ENCODE results near the gene MRPL46. TPM values are rescaled to one million over a fixed set of nuclear protein-coding genes. Genes with fewer than 3 reads are reported as not detected.

The MRPL46 gene
- total RNA-seq, 6 donors from 2014 or later: 8.7 to 23.1 (median 17.6) TPM

DNA sequence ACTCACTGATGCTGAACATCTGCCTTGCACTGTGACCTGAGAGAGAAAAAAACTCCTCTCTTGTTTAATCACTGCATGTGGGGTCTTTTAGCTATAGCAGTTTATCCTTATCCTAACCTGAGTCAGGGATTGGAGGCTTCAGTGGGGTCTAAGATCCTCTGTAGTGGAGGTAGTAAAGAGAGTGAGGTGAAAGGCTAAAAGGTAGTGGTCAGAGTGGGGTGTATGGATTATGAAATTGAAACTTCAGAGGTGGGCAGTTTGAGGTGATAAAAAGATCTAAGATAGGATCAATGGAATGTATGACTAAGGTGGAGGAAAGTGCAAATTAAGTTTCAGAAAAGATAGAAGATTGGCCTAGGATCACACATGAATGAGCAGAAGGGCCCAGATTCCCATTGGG lies 42.8 kb upstream of the MRPL46 start:
- TF ChIP-seq POLR2A (IDR thresholded peaks at IDR 0.05) (no peak), POLR2AphosphoS5 (IDR thresholded peaks at IDR 0.05) (no peak), EP300 (IDR thresholded peaks at IDR 0.05) (no peak)
- TF ChIP-seq, protein P1, sequence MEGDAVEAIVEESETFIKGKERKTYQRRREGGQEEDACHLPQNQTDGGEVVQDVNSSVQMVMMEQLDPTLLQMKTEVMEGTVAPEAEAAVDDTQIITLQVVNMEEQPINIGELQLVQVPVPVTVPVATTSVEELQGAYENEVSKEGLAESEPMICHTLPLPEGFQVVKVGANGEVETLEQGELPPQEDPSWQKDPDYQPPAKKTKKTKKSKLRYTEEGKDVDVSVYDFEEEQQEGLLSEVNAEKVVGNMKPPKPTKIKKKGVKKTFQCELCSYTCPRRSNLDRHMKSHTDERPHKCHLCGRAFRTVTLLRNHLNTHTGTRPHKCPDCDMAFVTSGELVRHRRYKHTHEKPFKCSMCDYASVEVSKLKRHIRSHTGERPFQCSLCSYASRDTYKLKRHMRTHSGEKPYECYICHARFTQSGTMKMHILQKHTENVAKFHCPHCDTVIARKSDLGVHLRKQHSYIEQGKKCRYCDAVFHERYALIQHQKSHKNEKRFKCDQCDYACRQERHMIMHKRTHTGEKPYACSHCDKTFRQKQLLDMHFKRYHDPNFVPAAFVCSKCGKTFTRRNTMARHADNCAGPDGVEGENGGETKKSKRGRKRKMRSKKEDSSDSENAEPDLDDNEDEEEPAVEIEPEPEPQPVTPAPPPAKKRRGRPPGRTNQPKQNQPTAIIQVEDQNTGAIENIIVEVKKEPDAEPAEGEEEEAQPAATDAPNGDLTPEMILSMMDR (IDR thresholded peaks at IDR 0.05): no peak
- ATAC-seq (ENCODE audit: low FRiP score in 2 of 2) (no peak), DNase-seq (no peak)
- H3K4me3 ChIP-seq: no peak overlapping the region
- H3K4me1 ChIP-seq: no peaks in the 10 kb centered on the region
- no peaks in the 10 kb centered on the region for H3K27me3 ChIP-seq
- H3K27ac ChIP-seq: no peak overlapping the region
- H3K36me3 ChIP-seq: peaks cover 4 to 55% (median 13%) of the 10 kb centered on the region in 4 donors
- no peaks in the 10 kb centered on the region for H3K9me3 ChIP-seq

DNA sequence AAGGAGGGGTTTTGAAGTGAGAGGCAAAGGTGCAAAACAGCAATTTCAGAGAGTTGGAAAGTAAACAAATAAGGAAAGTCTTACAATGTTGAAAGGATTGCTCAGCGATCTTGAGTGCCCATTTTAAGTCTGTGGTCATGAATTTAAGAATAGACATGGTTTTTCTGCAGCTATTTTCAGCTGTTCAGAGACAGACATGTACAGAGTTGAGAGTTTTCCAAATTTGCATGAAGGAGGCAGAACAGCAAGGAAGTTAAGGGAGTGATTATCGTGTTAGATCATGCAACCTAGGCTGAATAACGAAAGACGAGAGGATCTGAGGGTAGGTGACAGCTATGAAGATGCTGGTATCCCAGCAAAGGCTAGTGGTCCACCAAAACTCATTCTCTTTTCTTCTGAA lies 42.1 kb upstream of the MRPL46 start:
- H3K4me3 ChIP-seq: no peak overlapping the region
- peaks cover 4 to 56% (median 13%) of the 10 kb centered on the region in 4 donors for H3K36me3 ChIP-seq

DNA sequence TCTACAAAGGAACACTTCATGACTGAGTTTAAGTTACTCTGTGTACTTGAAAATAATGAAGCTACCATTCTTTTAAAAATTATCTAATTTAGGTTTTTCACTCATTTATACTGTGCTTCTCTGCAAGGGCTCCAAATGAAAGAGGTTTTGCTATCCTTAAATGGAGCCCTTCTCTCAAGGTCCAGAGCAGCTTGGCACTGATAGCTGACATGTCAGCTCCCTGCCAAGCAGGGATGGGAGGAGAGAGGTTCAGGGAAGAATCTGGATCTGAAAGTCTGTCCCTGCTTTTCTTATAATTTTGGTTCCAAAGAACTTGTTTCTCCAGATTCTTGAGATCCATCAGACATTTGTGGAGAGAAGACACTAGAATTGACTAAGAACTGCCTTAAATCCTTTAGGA lies 39.4 kb upstream of the MRPL46 start:
- TF ChIP-seq POLR2A (IDR thresholded peaks at IDR 0.05) (no peak), POLR2AphosphoS5 (IDR thresholded peaks at IDR 0.05) (no peak), EP300 (IDR thresholded peaks at IDR 0.05) (no peak)
- TF ChIP-seq, protein P1 (IDR thresholded peaks at IDR 0.05): no peak
- ATAC-seq (ENCODE audit: low FRiP score in 2 of 2): no peak
- Histone ChIP-seq H3K4me3 (no peak overlapping the region), H3K27ac (no peak overlapping the region), H3K9me3 (no peaks in the 10 kb centered on the region), H3K27me3 (no peaks in the 10 kb centered on the region), H3K36me3 (peaks cover 0 to 45% (median 12%) of the 10 kb centered on the region in 4 donors), H3K4me1 (no peaks in the 10 kb centered on the region)
- no peak for DNase-seq

More for the DNA sequence above, 42.1 kb upstream of the MRPL46 start:
- 95% methylated on average over 4 of the region's 4 CpGs for WGBS, 2 donors
- Histone ChIP-seq H3K9me3 (no peaks in the 10 kb centered on the region), H3K27me3 (no peaks in the 10 kb centered on the region), H3K4me1 (no peaks in the 10 kb centered on the region), H3K27ac (no peak overlapping the region)
- no peak for TF ChIP-seq POLR2A (IDR thresholded peaks at IDR 0.05)
- TF ChIP-seq EP300 (IDR thresholded peaks at IDR 0.05): no peak
- DNase-seq (no peak), ATAC-seq (ENCODE audit: low FRiP score in 2 of 2) (no peak)

DNA sequence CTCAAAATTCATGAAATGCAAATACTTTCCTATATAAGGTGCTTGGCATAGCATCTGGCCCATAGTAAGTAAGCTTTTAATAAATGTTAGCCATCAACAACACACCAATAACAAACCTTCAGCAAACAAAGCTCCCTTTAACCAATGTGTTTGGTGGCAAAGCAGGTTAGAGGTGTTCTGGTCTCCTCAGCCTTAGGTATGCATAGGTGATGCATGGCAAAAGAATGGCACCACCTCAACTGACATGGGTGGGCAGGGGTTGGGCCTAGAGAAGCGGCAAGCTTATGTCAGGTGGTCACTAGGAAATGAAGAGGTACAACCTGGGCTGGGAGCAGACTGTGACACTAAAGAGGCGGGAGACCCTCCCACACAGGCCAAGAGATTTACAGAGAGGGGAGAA lies 38.5 kb upstream of the MRPL46 start:
- Histone ChIP-seq H3K4me1 (no peaks in the 10 kb centered on the region), H3K27ac (no peak overlapping the region), H3K36me3 (peaks cover 0 to 39% (median 9%) of the 10 kb centered on the region in 4 donors), H3K27me3 (no peaks in the 10 kb centered on the region), H3K4me3 (no peak overlapping the region), H3K9me3 (no peaks in the 10 kb centered on the region)
- DNase-seq: no peak
- 100% methylated on average over 2 of the region's 2 CpGs for WGBS, 2 donors
- ATAC-seq (ENCODE audit: low FRiP score in 2 of 2): no peak
- TF ChIP-seq EP300 (IDR thresholded peaks at IDR 0.05) (no peak), POLR2A (IDR thresholded peaks at IDR 0.05) (no peak), POLR2AphosphoS5 (IDR thresholded peaks at IDR 0.05) (no peak)
- TF ChIP-seq, protein P1 (IDR thresholded peaks at IDR 0.05): no peak

DNA sequence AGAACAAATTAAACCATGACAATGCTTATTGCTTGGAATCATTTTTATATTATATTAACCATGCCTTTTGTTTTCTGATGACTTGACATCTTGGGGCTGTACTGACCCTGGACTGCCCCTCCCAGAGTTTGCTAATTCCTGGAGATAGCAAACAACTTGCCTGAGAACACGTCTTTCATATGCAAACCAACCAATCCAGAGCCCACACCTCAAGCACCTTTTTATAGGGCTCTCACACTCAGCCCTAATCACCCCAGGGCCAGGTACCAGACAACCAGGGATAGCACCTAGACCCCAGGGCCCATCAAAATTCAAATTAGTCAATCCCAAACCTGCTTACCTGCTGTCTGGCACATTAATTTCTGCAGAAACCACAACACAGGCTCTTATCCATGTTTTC lies 37.3 kb upstream of the MRPL46 start:
- 70 to 89% methylated on average over 1 of the region's 1 CpG for WGBS, 2 donors
- TF ChIP-seq, protein P1 (IDR thresholded peaks at IDR 0.05): no peak
- TF ChIP-seq POLR2AphosphoS5 (IDR thresholded peaks at IDR 0.05) (no peak), POLR2A (IDR thresholded peaks at IDR 0.05) (no peak), EP300 (IDR thresholded peaks at IDR 0.05) (no peak)
- H3K36me3 ChIP-seq: peaks cover 0 to 28% (median 7%) of the 10 kb centered on the region in 4 donors

More for the DNA sequence above, 37.3 kb upstream of the MRPL46 start:
- no peak for DNase-seq
- H3K27me3 ChIP-seq: no peaks in the 10 kb centered on the region
- H3K4me1 ChIP-seq: no peaks in the 10 kb centered on the region
- no peak for ATAC-seq (ENCODE audit: low FRiP score in 2 of 2)
- H3K27ac ChIP-seq: no peak overlapping the region
- no peaks in the 10 kb centered on the region for H3K9me3 ChIP-seq
- H3K4me3 ChIP-seq: no peak overlapping the region

Measured in upper lobe of left lung (tissue), 6 donors.